Subcutaneous abdominal adipose tissue (tissue), 5 donors: ENCODE results near the gene MACO1.

Source experiments
- H3K27ac ChIP-seq: one replicate; pipeline ENCODE4 v1.7.0; 2013; ENCODE audit warnings: low read depth, mild to moderate bottlenecking, inconsistent platforms, low read length, moderate library complexity
- H3K27me3 ChIP-seq, 5 donors: one replicate each; pipeline ENCODE4 v1.7.0; 2013; ENCODE audit warnings: low read length in 5 of 5, inconsistent platforms in 1 of 5; ENCODE audit not compliant: control insufficient read depth in 5 of 5, insufficient read depth in 4 of 5
- H3K36me3 ChIP-seq, 5 donors: one replicate each; pipeline ENCODE4 v1.7.0; 2013; ENCODE audit warnings: low read length in 5 of 5; ENCODE audit not compliant: control insufficient read depth in 5 of 5, insufficient read depth in 5 of 5
- H3K4me1 ChIP-seq, 5 donors: one replicate each; pipeline ENCODE4 v1.7.0; 2013; ENCODE audit warnings: low read length in 5 of 5, mild to moderate bottlenecking in 3 of 5, moderate library complexity in 1 of 5; ENCODE audit not compliant: control insufficient read depth in 5 of 5, insufficient read depth in 5 of 5
- H3K4me3 ChIP-seq, 5 donors: one replicate each; pipeline ENCODE4 v1.7.0; 2013; ENCODE audit warnings: low read length in 5 of 5, low read depth in 1 of 5
- H3K9ac ChIP-seq, 5 donors: one replicate each; pipeline ENCODE4 v1.7.0; 2013; ENCODE audit warnings: low read length in 5 of 5, mild to moderate bottlenecking in 4 of 5, moderate library complexity in 3 of 5
- H3K9me3 ChIP-seq, 5 donors: one replicate each; pipeline ENCODE4 v1.7.0; 2013; ENCODE audit warnings: low read length in 5 of 5; ENCODE audit not compliant: control insufficient read depth in 5 of 5
- donor health status: healthy.
- donor health status: healthy.
- donor health status: healthy.
- donor health status: healthy.
- donor health status: healthy.

The MACO1 gene

DNA sequence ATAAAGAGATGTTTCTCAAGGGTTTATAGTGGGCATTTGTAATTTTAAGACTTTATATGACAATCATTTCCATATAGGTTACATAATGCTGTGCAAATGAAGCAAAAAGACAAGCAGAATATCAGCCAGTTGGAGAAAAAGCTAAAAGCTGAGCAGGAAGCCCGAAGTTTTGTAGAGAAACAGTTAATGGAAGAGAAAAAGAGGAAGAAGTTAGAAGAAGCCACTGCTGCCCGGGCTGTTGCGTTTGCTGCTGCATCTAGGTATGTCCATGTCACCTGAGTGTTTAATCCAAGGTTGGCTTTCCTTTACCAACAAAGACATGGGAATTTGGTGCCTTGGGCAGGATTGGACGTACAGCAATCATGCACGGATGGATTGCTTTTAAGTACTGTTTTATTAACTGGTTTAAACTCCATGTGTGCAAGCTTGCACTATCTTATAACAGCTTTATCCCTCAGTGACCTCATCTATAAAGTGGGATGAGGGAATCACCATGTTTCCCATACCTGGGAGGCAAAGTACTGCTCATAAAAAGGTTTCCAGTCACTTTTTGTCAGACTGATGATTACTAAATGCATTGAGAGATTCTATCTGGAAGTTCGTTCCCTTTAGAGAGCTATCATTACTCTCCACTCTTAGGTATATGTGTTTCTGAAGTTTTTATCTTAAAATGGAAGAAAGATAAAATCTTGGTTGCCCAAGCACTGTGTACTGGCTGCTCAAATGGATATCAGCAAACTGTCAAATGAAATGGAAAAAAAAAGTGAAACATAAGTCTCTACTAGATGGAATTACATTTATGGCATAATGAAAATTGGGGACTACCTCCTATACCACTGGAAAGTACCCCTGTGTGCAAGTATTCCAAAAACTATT is 55.1 kb downstream of the MACO1 start:
- Histone ChIP-seq H3K4me3 (no peak overlapping the region), H3K27me3 (no peaks in the 10 kb centered on the region), H3K9me3 (no peaks in the 10 kb centered on the region), H3K36me3 (peaks cover 25 to 52% (median 35%) of the 10 kb centered on the region in 5 donors), H3K4me1 (peaks cover 0 to 10% (median 6%) of the 10 kb centered on the region in 5 donors), H3K9ac (no peak overlapping the region), H3K27ac (no peak overlapping the region)

DNA sequence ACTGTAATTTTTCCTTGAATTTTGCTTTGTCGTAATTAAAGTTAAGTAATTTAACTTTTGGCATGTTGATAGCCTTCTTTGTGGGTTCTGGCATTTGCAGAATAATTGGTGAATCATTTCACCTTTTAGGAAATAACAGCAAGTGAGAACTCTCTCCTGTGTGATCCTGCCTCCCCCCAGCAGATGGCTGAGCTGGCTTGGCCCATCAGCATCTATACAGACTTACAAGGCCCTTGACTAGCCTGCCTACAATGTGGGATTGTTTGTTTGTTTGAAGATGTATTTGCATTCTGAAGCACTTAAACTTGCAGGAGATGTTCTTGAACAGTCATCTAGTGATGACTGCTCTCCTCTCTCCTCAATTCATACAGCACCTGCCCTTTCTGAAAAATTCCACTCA is 55.9 kb downstream of the MACO1 start:
- Histone ChIP-seq H3K9me3 (no peaks in the 10 kb centered on the region), H3K4me3 (no peak overlapping the region), H3K27me3 (no peaks in the 10 kb centered on the region), H3K27ac (no peak overlapping the region), H3K4me1 (peaks cover 0 to 4% (median 2%) of the 10 kb centered on the region in 5 donors), H3K9ac (no peak overlapping the region), H3K36me3 (peaks cover 30 to 58% (median 39%) of the 10 kb centered on the region in 5 donors)

DNA sequence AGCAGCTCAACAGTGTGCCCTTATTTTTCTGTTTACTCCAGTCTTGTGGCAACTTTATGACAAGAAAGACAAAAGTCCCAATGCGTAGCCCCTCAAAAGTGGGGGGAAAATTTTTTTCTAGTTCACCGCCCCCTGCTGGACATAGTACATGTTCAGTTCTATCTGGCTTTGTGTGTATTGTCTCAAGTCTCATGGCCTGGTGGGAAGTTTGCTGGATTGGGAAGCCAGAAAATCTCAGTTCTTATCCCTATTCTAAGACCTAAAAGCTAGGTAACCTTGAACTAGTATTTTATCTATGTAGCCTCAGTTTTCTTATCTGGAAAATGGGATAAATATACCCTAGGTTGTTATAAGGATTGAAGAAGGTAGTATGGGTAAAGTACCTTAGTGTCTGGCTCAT is 56.9 kb downstream of the MACO1 start:
- Histone ChIP-seq H3K27me3 (no peaks in the 10 kb centered on the region), H3K9ac (no peak overlapping the region), H3K4me3 (no peak overlapping the region), H3K27ac (no peak overlapping the region), H3K36me3 (peaks cover 35 to 65% (median 48%) of the 10 kb centered on the region in 5 donors), H3K9me3 (no peaks in the 10 kb centered on the region), H3K4me1 (no peaks in the 10 kb centered on the region)

DNA sequence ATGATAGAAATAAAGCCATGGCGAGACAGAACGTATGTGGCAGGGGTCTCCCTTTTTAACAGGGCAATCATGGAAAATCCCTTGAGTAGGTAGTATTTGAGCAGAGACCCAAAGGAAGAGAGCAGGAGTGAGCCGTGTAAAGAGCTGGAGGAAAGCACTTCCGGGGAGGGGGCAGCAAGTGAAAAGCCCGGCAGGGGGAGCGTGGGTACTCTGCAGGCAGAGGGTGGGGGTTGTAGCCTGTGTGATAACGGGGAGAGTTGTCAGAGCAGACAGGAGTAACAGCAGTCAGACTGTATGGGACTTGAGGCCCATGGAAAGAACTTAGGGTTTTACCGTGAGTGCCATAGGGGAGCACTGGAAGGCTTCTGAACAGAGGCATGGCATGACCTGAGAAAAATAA is 61.6 kb downstream of the MACO1 start:
- Histone ChIP-seq H3K9ac (no peak overlapping the region), H3K27ac (no peak overlapping the region), H3K4me1 (no peaks in the 10 kb centered on the region), H3K36me3 (peaks cover 32 to 68% (median 49%) of the 10 kb centered on the region in 5 donors), H3K4me3 (no peak overlapping the region), H3K27me3 (no peaks in the 10 kb centered on the region), H3K9me3 (no peaks in the 10 kb centered on the region)

DNA sequence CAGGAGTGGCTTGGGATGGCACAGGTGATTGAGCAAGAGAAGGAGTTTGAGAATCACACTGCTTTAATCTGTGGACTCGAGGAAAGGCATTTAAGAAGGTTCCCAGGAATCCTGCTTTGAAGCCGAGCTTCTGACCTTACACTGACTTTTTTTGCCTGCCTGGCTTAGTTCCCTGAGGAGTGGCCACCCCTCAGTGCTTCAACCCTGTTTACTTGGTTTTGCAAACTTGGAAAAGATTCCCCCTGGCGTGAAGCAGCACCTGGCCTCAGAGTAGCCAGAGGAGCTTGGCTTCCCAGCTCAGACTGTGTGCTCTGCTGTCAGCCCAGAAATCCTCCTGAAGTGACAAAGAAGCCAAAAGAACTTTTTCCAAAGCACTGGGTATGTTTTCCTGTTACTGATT is 64.3 kb downstream of the MACO1 start:
- Histone ChIP-seq H3K4me3 (no peak overlapping the region), H3K27me3 (no peaks in the 10 kb centered on the region), H3K9ac (no peak overlapping the region), H3K4me1 (no peaks in the 10 kb centered on the region), H3K27ac (no peak overlapping the region), H3K9me3 (no peaks in the 10 kb centered on the region), H3K36me3 (peaks cover 23 to 73% (median 55%) of the 10 kb centered on the region in 5 donors)

DNA sequence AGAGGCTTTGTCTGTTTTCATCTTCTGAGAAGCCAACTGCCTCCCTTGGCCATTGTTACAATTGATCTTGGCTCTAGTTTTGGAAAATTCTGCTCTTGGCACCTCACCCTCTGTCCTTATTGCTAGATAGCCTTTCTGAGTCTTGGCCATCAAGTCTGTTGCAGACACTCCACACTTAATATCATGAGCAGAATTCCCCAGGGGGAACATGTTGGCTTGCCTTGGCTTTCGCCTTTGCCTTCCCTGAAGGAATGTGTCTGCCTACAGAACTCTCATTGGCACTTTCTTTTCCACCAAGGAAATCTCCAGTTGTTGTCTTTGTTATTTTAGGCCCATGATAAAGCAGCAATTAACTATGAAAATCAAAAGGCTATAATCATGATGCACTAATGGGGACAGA is 70.0 kb downstream of the MACO1 start:
- Histone ChIP-seq H3K4me3 (no peak overlapping the region), H3K9me3 (no peaks in the 10 kb centered on the region), H3K36me3 (peaks cover 6 to 33% (median 25%) of the 10 kb centered on the region in 5 donors), H3K27ac (no peak overlapping the region), H3K27me3 (no peaks in the 10 kb centered on the region), H3K4me1 (peaks cover 0 to 26% (median 21%) of the 10 kb centered on the region in 5 donors), H3K9ac (no peak overlapping the region)

DNA sequence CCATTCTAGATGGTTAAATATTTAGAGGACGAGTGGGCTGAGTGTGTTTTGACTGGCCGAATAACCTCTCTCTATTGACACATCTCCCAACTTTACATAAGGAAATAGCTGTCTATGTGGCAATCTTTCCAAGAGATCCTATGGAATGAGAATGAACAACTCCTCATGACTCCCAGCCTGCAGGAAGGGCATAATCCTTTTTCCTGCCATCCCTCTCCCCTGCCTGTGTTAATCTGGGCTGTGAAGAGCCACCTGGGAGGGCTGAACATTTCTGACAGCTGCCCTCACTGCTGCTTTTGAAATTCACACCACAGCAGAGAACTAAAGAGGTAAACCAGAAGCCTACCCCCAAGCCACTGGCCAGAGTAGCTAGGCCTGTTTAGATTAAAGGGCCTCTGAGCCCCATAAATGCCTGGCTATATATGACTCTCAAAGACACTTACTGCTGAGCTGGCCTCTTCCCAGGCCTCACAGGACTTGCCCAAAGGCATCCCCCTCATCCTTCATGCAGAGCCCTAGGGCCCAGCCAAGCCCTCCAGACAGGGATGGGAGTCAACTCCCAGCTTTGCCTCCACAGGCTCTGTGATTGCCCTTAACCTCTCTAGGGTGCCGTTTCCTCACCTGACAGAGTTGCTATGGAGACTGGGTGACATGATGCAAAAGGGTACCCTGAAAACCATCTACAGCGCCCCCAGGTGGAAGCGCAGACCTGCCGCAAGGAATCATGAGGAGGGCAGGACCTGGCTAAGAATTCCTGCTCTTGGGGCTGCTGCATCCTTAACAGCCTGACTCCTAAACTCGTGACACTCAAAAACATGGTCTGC is 70.8 kb downstream of the MACO1 start:
- H3K4me3 ChIP-seq: no peak overlapping the region
- no peak overlapping the region for H3K27ac ChIP-seq
- no peaks in the 10 kb centered on the region for H3K27me3 ChIP-seq
- no peaks in the 10 kb centered on the region for H3K9me3 ChIP-seq
- peaks cover 0 to 27% (median 21%) of the 10 kb centered on the region in 5 donors for H3K4me1 ChIP-seq
- peaks cover 4 to 25% (median 22%) of the 10 kb centered on the region in 5 donors for H3K36me3 ChIP-seq
- H3K9ac ChIP-seq: no peak overlapping the region

DNA sequence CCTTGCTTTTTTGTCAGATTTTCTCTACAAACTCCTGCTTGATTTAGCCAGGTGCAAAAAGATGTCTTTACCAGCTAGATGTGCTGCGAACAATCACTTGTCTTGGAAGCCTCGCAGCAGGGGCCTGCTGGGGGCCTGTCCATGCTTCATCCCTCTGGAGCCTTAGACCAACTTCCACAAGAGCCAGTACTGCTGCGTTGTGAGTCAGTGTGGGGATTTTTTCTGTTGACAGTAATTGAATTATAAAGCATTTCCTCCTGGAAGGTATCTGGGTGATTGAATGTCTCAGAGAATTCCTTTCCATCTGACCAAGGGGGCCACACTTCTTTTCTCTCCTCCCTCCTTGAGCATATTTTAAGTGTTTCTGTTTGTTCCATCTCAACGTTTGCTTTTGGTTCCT is 72.3 kb downstream of the MACO1 start:
- Histone ChIP-seq H3K9ac (no peak overlapping the region), H3K4me1 (peaks cover 0 to 27% (median 21%) of the 10 kb centered on the region in 5 donors), H3K36me3 (peaks cover 0 to 14% (median 12%) of the 10 kb centered on the region in 5 donors), H3K4me3 (no peak overlapping the region), H3K9me3 (no peaks in the 10 kb centered on the region), H3K27me3 (no peaks in the 10 kb centered on the region), H3K27ac (no peak overlapping the region)

DNA sequence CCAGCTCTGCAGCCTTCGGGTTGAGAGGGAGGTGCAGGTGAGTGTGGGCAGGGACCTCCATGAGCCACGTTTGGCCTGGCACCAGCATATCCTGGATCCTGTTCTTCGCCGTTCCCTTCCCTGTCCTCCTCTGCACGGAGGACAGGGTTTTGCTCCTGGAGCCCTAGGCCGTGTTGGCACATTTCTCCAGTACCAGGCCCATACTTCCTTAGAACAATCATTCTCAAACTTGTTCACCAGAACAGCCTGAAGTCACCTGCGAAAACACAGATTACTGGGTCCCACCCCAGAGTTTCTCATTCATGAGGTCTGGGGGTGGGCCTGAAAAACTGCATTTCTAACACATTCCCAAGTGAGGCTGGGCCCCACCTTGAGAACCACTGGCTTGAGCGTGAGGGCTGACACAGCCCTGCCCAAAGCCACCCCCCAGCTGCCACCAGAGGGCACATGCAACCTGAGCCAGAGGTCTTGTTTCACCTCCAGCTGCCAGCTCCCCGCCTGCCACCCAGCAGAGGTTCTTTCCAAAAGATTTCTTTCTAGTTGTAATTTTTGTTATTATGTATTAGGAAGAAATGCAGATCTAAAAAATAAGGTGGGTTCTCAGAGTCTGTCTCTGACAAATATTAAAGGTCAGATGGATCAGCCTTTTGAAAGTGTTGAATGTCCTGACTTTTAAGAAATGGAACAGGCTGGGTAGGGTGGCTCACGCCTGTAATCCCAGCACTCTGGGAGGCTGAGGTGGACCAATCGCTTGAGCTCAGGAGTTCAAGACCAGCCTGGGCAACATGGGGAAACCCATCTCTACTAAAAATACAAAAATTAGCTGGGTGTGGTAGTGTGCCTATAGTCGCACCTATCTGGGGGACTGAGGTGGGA is 73.1 kb downstream of the MACO1 start:
- no peak overlapping the region for H3K27ac ChIP-seq
- peaks cover 0 to 9% (median 5%) of the 10 kb centered on the region in 5 donors for H3K36me3 ChIP-seq
- no peak overlapping the region for H3K4me3 ChIP-seq
- H3K27me3 ChIP-seq: no peaks in the 10 kb centered on the region
- H3K9ac ChIP-seq: no peak overlapping the region
- peaks cover 0 to 27% (median 21%) of the 10 kb centered on the region in 5 donors for H3K4me1 ChIP-seq
- H3K9me3 ChIP-seq: no peaks in the 10 kb centered on the region
